Ishikawa (cell line): ENCODE data around the gene IL20RB.

Source experiments
- CEBPB ChIP-seq: IDR thresholded peaks from 2 replicates; pipeline ENCODE4 v1.6.1; 2012
- CREB1 ChIP-seq: IDR thresholded peaks from 2 replicates; pipeline ENCODE4 v1.6.1; 2012; ENCODE audit warnings: low read depth
- EGR1 ChIP-seq: IDR thresholded peaks from 2 replicates; pipeline ENCODE4 v1.6.1; 2012
- EP300 ChIP-seq: IDR thresholded peaks from 2 replicates; pipeline ENCODE4 v1.6.1; 2012; ENCODE audit warnings: borderline replicate concordance
- FOXM1 ChIP-seq: IDR thresholded peaks from 2 replicates; pipeline ENCODE4 v1.6.1; 2012; ENCODE audit warnings: low read depth, borderline replicate concordance
- MAX ChIP-seq: IDR thresholded peaks from 2 replicates; pipeline ENCODE4 v1.6.1; 2012
- NFIC ChIP-seq: IDR thresholded peaks from 2 replicates; pipeline ENCODE4 v1.6.1; 2012
- RAD21 ChIP-seq: IDR thresholded peaks from 2 replicates; pipeline ENCODE4 v1.6.1; 2012; ENCODE audit warnings: low read depth
- TAF1 ChIP-seq: IDR thresholded peaks from 2 replicates; pipeline ENCODE4 v1.6.1; 2012; ENCODE audit warnings: low read depth, mild to moderate bottlenecking
- TCF12 ChIP-seq: IDR thresholded peaks from 2 replicates; pipeline ENCODE4 v1.6.1; 2012; ENCODE audit warnings: low read depth
- TEAD4 ChIP-seq: IDR thresholded peaks from 2 replicates; pipeline ENCODE4 v1.6.1; 2012
- USF1 ChIP-seq: IDR thresholded peaks from 2 replicates; pipeline ENCODE4 v1.6.1; 2012
- YY1 ChIP-seq: IDR thresholded peaks from 2 replicates; pipeline ENCODE4 v1.6.1; 2012; ENCODE audit warnings: low read depth
- ZBTB7A ChIP-seq: IDR thresholded peaks from 2 replicates; pipeline ENCODE4 v1.6.1; 2012; ENCODE audit warnings: low read depth
- TF ChIP-seq, protein P1 (sequence below): IDR thresholded peaks from 2 replicates; pipeline ENCODE4 v1.6.1; 2012; ENCODE audit warnings: low read depth, mild to moderate bottlenecking

IL20RB gene

DNA sequence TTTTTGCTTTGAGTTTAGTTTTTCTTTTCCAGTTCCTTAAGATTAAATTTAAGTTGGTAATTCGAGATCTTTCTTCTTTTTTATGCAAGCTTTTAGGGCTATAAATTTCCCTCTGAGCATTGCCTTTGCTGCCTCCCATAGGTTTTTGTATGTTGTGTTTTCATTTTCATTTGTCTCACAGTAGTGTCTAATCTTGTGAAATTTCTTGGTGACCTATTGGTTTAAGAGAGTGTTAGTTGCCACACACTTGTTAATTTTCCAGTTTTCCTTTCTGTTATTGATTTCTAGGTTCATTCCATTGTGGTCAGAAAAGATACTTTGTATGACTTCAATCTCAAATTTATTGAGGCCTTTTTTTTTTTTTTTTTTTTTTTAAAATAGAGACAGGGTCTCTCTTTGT lies 18.3 kb upstream of the IL20RB start:
- TF ChIP-seq TAF1 (no peak), YY1 (no peak), CEBPB (no peak), CREB1 (no peak), EGR1 (no peak), NFIC (no peak), TEAD4 (no peak), USF1 (no peak), RAD21 (no peak), ZBTB7A (no peak), MAX (no peak), TCF12 (no peak), EP300 (no peak)
- TF ChIP-seq, protein P1, sequence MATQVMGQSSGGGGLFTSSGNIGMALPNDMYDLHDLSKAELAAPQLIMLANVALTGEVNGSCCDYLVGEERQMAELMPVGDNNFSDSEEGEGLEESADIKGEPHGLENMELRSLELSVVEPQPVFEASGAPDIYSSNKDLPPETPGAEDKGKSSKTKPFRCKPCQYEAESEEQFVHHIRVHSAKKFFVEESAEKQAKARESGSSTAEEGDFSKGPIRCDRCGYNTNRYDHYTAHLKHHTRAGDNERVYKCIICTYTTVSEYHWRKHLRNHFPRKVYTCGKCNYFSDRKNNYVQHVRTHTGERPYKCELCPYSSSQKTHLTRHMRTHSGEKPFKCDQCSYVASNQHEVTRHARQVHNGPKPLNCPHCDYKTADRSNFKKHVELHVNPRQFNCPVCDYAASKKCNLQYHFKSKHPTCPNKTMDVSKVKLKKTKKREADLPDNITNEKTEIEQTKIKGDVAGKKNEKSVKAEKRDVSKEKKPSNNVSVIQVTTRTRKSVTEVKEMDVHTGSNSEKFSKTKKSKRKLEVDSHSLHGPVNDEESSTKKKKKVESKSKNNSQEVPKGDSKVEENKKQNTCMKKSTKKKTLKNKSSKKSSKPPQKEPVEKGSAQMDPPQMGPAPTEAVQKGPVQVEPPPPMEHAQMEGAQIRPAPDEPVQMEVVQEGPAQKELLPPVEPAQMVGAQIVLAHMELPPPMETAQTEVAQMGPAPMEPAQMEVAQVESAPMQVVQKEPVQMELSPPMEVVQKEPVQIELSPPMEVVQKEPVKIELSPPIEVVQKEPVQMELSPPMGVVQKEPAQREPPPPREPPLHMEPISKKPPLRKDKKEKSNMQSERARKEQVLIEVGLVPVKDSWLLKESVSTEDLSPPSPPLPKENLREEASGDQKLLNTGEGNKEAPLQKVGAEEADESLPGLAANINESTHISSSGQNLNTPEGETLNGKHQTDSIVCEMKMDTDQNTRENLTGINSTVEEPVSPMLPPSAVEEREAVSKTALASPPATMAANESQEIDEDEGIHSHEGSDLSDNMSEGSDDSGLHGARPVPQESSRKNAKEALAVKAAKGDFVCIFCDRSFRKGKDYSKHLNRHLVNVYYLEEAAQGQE = no peak

GRCh38 chr3:136942803-136943202 lies 15.0 kb upstream of the IL20RB start:
- TF ChIP-seq, protein P1 = no peak
- TF ChIP-seq MAX = no peak
- TF ChIP-seq CEBPB = no peak
- no peak for TF ChIP-seq USF1
- no peak for TF ChIP-seq NFIC
- no peak for TF ChIP-seq EGR1
- TF ChIP-seq FOXM1 = no peak
- TF ChIP-seq TEAD4 = no peak
- no peak for TF ChIP-seq ZBTB7A
- no peak for TF ChIP-seq CREB1
- no peak for TF ChIP-seq TAF1
- TF ChIP-seq EP300 = no peak
- no peak for TF ChIP-seq TCF12
- TF ChIP-seq RAD21 = no peak
- TF ChIP-seq YY1 = no peak

DNA sequence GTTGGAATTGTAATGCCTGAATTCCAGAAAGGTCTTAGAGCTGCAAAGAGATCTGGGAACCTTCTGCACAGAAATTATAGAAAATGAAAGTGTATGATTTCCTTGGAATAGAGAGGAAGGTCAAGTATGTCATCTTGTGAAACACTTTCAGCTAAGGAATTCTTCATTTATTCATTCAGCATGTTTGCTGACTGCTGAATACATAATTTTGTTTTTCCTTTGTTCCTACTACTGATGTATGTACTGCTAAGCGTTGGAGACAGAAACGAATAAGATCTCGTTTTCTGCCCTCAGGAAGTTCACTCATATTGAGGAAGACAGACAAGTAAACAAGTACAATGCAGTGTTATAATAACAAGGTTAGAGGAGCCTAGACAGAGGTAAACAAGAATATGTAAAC lies 14.3 kb upstream of the IL20RB start:
- no peak for TF ChIP-seq EP300
- TF ChIP-seq MAX = no peak
- TF ChIP-seq TCF12 = no peak
- no peak for TF ChIP-seq ZBTB7A
- TF ChIP-seq TEAD4 = no peak
- TF ChIP-seq YY1 = no peak
- no peak for TF ChIP-seq CREB1
- TF ChIP-seq, protein P1 = no peak

GRCh38 chr3:136946978-136947377 lies 10.8 kb upstream of the IL20RB start:
- TF ChIP-seq USF1 (no peak), CEBPB (no peak), FOXM1 (no peak), EP300 (no peak), EGR1 (no peak), RAD21 (no peak), TAF1 (no peak), MAX (no peak), TCF12 (no peak), ZBTB7A (no peak), CREB1 (no peak), NFIC (no peak), TEAD4 (no peak), YY1 (no peak)
- TF ChIP-seq, protein P1 = no peak
